Adrenal gland (tissue), 12 donors: ENCODE results near the gene MACROD2. TPM values are rescaled to one million over a fixed set of nuclear protein-coding genes. Genes with fewer than 3 reads are reported as not detected.

ENCODE experiments used
- DNase-seq, 7 donors: peaks; one replicate each; pipeline ENCODE4 v3.0.0-alpha.2; 2019 to 2020
- H3K27ac ChIP-seq, 5 donors: fragments of 200-600 bp; sonication (generic) in 4 of 5; 1 replicate in 3 of 5; 2 replicates in 2 of 5; pipeline versions ENCODE4 v1.5.1 to v1.8.0; 2016 to 2020; ENCODE audit warnings: mild to moderate bottlenecking in 1 of 5
- H3K27me3 ChIP-seq: fragments of 200-600 bp; 2 replicates; pipeline ENCODE4 v1.8.0; 2021
- H3K36me3 ChIP-seq, 2 donors: fragments of 200-600 bp; replicated peaks in 1 of 2; 1 replicate in 1 of 2; 2 replicates in 1 of 2; pipeline versions ENCODE4 v1.5.1 to v1.8.0; 2018 to 2022
- H3K4me1 ChIP-seq, 2 donors: fragments of 200-600 bp; replicated peaks in 1 of 2; 1 replicate in 1 of 2; 2 replicates in 1 of 2; pipeline versions ENCODE4 v1.5.1 to v1.8.0; 2018 to 2021
- H3K4me3 ChIP-seq, 4 donors: fragments of 200-600 bp; sonication (generic) in 3 of 4; one replicate each; pipeline ENCODE4 v1.5.1; 2016 to 2018
- H3K9me3 ChIP-seq, 3 donors: fragments of 200-600 bp; sonication (generic) in 1 of 3; replicated peaks in 1 of 3; 1 replicate in 2 of 3; 2 replicates in 1 of 3; pipeline versions ENCODE4 v1.5.1 to v1.8.0; 2016 to 2021
- POLR2A ChIP-seq, 2 donors: fragments of 450-650 bp; IDR thresholded peaks; one replicate each; pipeline ENCODE4 v1.6.1; 2017; ENCODE audit warnings: antibody characterized with exemption in 2 of 2, mild to moderate bottlenecking in 2 of 2, moderate library complexity in 1 of 2
- WGBS, 4 donors: extraction: QIAGEN DNeasy Blood & Tissue Kit in 2 of 4; methylation state at CpG; one replicate each; pipeline versions ENCODE4 v1.1.5 to v1.1.7; 2013 to 2017; 5-methylcytosine and 5-hydroxymethylcytosine counted together
- intact Hi-C, 2 donors: fragments of 100-400 bp; cut with DNase I; formaldehyde crosslinking; loops; one replicate each; pipeline versions ENCODE4 v1.14.1 to v1.15.0; 2022 to 2023
- polyA plus RNA-seq, 3 donors: library from polyadenylated mRNA; stranded (reverse); fragments of 200-250 nt in 2 of 3; fragments of 350-450 nt in 1 of 3; fragmentation: Illumina TruSeq in 1 of 3; extraction: RNeasy Lipid Tissue Mini Kit (QIAGEN cat#74804) in 1 of 3; gene quantifications; one replicate each; pipeline ENCODE4 v1.2.3, GENCODE V29; 2013 to 2014
- total RNA-seq, 9 donors: library from RNA; depleted of rRNA in 4 of 9; stranded (reverse); fragments of >200 nt in 4 of 9; fragments of 120-200 nt in 1 of 9; fragmentation: NEBNext Ultra II Directional in 1 of 9; extraction: Animal tissue kit (Norgen Biotek cat#: 25700) in 1 of 9; gene quantifications; one replicate each; pipeline versions ENCODE4 v1.1.0 to v1.2.4, GENCODE V29; 2013 to 2023
- TF ChIP-seq, protein P1 (sequence below), 6 experiments: fragments of 450-650 bp in 4 of 6; fragments of 200-600 bp in 2 of 6; sonication (generic) in 1 of 6; IDR thresholded peaks; 1 replicate in 5 of 6; 2 replicates in 1 of 6; pipeline versions ENCODE4 v1.5.1 to v1.8.0; 2016 to 2021; ENCODE audit warnings: antibody characterized with exemption in 6 of 6, mild to moderate bottlenecking in 2 of 6, moderate library complexity in 1 of 6
- donor health status: healthy with polysubstance abuse.
- donor health status: Bipolar disorder and iron deficiency.
- donor health status: DM: yes; HTN: yes; CAD: no.
- donor health status: DM: no; HTN: no; CAD: no.
- donor health status: DM: no; HTN: no; CAD: no.
- donor health status: DM: yes; HTN: yes; CAD: no.

Gene MACROD2
- total and polyA plus RNA-seq, 12 donors = 1.1 to 21.2 (median 6.4) TPM

DNA sequence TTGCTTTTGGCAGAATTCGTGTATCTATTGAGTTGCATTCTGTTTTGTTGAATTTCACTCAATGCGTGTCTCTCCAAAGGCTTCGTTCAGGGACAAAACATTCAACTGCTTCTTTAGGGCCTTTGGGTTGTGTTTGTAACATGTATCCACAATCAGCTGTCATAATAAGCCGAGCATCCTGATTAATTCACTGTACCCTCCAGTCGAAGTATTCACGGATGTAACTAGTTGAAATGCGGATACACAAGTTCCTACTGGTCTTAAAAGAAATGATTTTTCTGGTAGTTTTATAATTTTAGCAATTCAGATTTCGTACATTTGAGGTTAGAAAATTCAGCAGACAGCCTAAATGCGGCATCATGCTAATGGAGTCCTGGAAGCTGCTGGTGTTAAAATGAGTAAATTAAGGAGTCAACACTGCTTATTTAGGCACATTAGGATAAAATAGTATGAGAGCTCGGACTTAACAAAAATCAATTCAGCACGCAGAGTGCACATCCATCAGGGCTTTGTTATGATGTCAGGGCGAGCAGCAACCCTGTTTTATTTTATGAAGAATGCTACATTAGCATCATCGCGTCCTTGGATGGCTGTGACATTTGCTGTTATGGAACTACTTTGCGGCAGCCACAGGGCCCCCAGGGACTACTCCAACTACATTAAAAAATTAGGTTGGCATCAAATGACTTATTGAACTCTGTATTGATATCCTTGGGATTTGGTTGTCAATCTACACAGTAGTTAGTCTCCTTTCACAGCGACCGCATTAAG is 831.4 kb downstream of the MACROD2 start:
- Histone ChIP-seq H3K4me1 (no peaks in the 10 kb centered on the region), H3K4me3 (no peak overlapping the region), H3K27me3 (no peaks in the 10 kb centered on the region), H3K36me3 (no peaks in the 10 kb centered on the region), H3K9me3 (no peaks in the 10 kb centered on the region), H3K27ac (no peak overlapping the region)
- no peak for DNase-seq
- TF ChIP-seq POLR2A (IDR thresholded peaks at IDR 0.05) = no peak
- TF ChIP-seq, protein P1, sequence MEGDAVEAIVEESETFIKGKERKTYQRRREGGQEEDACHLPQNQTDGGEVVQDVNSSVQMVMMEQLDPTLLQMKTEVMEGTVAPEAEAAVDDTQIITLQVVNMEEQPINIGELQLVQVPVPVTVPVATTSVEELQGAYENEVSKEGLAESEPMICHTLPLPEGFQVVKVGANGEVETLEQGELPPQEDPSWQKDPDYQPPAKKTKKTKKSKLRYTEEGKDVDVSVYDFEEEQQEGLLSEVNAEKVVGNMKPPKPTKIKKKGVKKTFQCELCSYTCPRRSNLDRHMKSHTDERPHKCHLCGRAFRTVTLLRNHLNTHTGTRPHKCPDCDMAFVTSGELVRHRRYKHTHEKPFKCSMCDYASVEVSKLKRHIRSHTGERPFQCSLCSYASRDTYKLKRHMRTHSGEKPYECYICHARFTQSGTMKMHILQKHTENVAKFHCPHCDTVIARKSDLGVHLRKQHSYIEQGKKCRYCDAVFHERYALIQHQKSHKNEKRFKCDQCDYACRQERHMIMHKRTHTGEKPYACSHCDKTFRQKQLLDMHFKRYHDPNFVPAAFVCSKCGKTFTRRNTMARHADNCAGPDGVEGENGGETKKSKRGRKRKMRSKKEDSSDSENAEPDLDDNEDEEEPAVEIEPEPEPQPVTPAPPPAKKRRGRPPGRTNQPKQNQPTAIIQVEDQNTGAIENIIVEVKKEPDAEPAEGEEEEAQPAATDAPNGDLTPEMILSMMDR (IDR thresholded peaks at IDR 0.05) = no peak
- 83 to 89% (median 86%) methylated on average over 17 of the region's 17 CpGs for WGBS, 4 donors
- intact Hi-C loops = no loop called here

DNA sequence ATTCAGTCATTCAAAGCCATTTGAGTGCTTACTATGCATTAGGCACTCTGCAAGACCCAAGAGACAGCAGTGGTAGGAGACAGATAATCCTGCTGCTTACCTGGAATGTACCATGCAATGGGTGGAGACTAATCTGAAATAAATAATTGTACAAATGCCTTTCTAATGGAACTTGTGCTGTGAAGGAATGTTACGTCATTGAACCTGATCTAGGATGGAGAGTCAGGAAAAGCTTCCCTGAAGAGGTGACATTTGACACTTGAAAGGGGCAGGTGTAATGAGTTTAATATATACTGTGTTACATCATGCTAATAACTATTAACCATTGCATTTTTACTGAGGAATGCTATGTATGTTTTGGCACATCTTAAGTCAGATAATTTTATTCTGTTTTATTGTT is 833.1 kb downstream of the MACROD2 start:
- no peak overlapping the region for H3K4me3 ChIP-seq
- no peaks in the 10 kb centered on the region for H3K9me3 ChIP-seq
- no peak for DNase-seq
- H3K36me3 ChIP-seq = no peaks in the 10 kb centered on the region
- TF ChIP-seq, protein P1 (IDR thresholded peaks at IDR 0.05) = no peak
- no peak for TF ChIP-seq POLR2A (IDR thresholded peaks at IDR 0.05)
- H3K27me3 ChIP-seq = no peaks in the 10 kb centered on the region
- 77 to 91% (median 79%) methylated on average over 1 of the region's 1 CpG for WGBS, 4 donors
- intact Hi-C loops = no loop called here
- H3K4me1 ChIP-seq = no peaks in the 10 kb centered on the region
- no peak overlapping the region for H3K27ac ChIP-seq

GRCh38 chr20:14829906-14830305 is 834.6 kb downstream of the MACROD2 start:
- no peak for DNase-seq
- no peak overlapping the region for H3K4me3 ChIP-seq
- intact Hi-C loops = no loop called here
- H3K9me3 ChIP-seq = no peaks in the 10 kb centered on the region
- no peaks in the 10 kb centered on the region for H3K36me3 ChIP-seq
- H3K27ac ChIP-seq = no peak overlapping the region
- no peaks in the 10 kb centered on the region for H3K27me3 ChIP-seq
- TF ChIP-seq, protein P1 (IDR thresholded peaks at IDR 0.05) = no peak
- H3K4me1 ChIP-seq = no peaks in the 10 kb centered on the region
- WGBS, 4 donors = 71 to 91% (median 87%) methylated on average over 1 of the region's 1 CpG

GRCh38 chr20:14830466-14830865 is 835.1 kb downstream of the MACROD2 start:
- TF ChIP-seq POLR2A (IDR thresholded peaks at IDR 0.05) = no peak
- TF ChIP-seq, protein P1 (IDR thresholded peaks at IDR 0.05) = no peak

More at GRCh38 chr20:14830466-14830865, 835.1 kb downstream of the MACROD2 start:
- Histone ChIP-seq H3K27ac (no peak overlapping the region), H3K9me3 (no peaks in the 10 kb centered on the region), H3K27me3 (no peaks in the 10 kb centered on the region), H3K36me3 (no peaks in the 10 kb centered on the region), H3K4me1 (no peaks in the 10 kb centered on the region), H3K4me3 (no peak overlapping the region)
- intact Hi-C loops = no loop called here
- WGBS, 4 donors = 81 to 90% (median 85%) methylated on average over 2 of the region's 2 CpGs
- DNase-seq = no peak
